Measurements from ENCODE around the gene NUSAP1.

DNA sequence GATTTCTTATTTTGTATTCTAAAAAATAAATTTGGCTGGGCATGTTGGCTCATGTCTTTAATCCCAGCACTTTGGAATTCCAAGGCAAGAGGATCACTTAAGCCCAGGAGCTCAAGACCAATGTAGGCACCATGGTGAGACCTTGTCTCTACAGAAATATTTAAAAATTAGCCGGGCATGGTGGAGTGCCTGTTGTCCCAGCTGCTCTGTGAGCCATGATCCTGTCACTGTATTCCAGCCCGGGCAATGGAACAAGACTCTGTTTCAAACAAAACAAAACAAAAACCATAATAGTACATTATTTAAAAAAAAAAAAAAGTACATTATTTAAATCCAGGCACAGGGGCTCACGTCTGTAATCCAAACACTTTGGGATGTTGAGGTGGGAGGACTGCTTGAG is 78.8 kb downstream of the NUSAP1 start:
- TF ChIP-seq ZFP3 (CRISPR knock-in tag; IDR thresholded peaks at IDR 0.05), result no peak
- TF ChIP-seq, protein P1, sequence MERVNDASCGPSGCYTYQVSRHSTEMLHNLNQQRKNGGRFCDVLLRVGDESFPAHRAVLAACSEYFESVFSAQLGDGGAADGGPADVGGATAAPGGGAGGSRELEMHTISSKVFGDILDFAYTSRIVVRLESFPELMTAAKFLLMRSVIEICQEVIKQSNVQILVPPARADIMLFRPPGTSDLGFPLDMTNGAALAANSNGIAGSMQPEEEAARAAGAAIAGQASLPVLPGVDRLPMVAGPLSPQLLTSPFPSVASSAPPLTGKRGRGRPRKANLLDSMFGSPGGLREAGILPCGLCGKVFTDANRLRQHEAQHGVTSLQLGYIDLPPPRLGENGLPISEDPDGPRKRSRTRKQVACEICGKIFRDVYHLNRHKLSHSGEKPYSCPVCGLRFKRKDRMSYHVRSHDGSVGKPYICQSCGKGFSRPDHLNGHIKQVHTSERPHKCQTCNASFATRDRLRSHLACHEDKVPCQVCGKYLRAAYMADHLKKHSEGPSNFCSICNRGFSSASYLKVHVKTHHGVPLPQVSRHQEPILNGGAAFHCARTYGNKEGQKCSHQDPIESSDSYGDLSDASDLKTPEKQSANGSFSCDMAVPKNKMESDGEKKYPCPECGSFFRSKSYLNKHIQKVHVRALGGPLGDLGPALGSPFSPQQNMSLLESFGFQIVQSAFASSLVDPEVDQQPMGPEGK (CRISPR knock-in tag; IDR thresholded peaks at IDR 0.05; ENCODE audit: borderline replicate concordance), result no peak
- no peak for TF ChIP-seq ISL1 (CRISPR knock-in tag; IDR thresholded peaks at IDR 0.05)
- TF ChIP-seq, protein P2, sequence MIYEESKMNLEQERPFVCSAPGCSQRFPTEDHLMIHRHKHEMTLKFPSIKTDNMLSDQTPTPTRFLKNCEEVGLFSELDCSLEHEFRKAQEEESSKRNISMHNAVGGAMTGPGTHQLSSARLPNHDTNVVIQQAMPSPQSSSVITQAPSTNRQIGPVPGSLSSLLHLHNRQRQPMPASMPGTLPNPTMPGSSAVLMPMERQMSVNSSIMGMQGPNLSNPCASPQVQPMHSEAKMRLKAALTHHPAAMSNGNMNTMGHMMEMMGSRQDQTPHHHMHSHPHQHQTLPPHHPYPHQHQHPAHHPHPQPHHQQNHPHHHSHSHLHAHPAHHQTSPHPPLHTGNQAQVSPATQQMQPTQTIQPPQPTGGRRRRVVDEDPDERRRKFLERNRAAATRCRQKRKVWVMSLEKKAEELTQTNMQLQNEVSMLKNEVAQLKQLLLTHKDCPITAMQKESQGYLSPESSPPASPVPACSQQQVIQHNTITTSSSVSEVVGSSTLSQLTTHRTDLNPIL (CRISPR knock-in tag; IDR thresholded peaks at IDR 0.05; ENCODE audit: low read depth), result no peak

All from SK-N-SH treated with all-trans-retinoic acid at 6 μM for 48 hours (cell line).